Endodermal cell (in vitro differentiated cells): ENCODE results near the gene SFXN1. TPM values are rescaled to one million over a fixed set of nuclear protein-coding genes. Genes with fewer than 3 reads are reported as not detected.
A peak's percentile ranks its signal among the peaks of the same experiment; 100 is the strongest.

ENCODE experiments used
- DNase-seq: peaks from one replicate; pipeline ENCODE4 v3.0.0-alpha.2; 2017
- H3K27ac ChIP-seq: 2 replicates; pipeline ENCODE4 v1.5.1; 2013; ENCODE audit warnings: mild to moderate bottlenecking, low read depth, low read length, moderate library complexity
- H3K27me3 ChIP-seq: 2 replicates; pipeline ENCODE4 v1.6.1; 2013; ENCODE audit warnings: mild to moderate bottlenecking, low read length, moderate library complexity; ENCODE audit not compliant: insufficient read depth, control insufficient read depth, poor library complexity, severe bottlenecking
- H3K36me3 ChIP-seq: 2 replicates; pipeline ENCODE4 v1.7.0; 2013; ENCODE audit warnings: mild to moderate bottlenecking, low read length, moderate library complexity; ENCODE audit not compliant: control insufficient read depth, insufficient read depth
- H3K4me1 ChIP-seq: one replicate; pipeline ENCODE4 v1.7.0; 2013; ENCODE audit warnings: low read length; ENCODE audit not compliant: control insufficient read depth, insufficient read depth
- H3K4me3 ChIP-seq: 2 replicates; pipeline ENCODE4 v1.5.1; 2013; ENCODE audit warnings: mild to moderate bottlenecking, low read length, moderate library complexity
- H3K9ac ChIP-seq: 2 replicates; pipeline ENCODE4 v1.6.1; 2013; ENCODE audit warnings: mild to moderate bottlenecking, low read length, moderate library complexity; ENCODE audit not compliant: poor library complexity, severe bottlenecking; ENCODE audit errors: extremely low read depth
- H3K9me3 ChIP-seq: 2 replicates; pipeline ENCODE4 v1.6.1; 2013; ENCODE audit warnings: mild to moderate bottlenecking, low read length, moderate library complexity; ENCODE audit not compliant: control insufficient read depth
- H3K27ac Mint-ChIP-seq: 2 replicates; pipeline ENCODE4 v1.8.0; 2020; ENCODE audit warnings: mixed read lengths
- H3K27me3 Mint-ChIP-seq: 2 replicates; pipeline ENCODE4 v1.8.0; 2021; ENCODE audit warnings: mild to moderate bottlenecking, mixed read lengths; ENCODE audit not compliant: insufficient read depth
- H3K36me3 Mint-ChIP-seq: 2 replicates; pipeline ENCODE4 v1.8.0; 2020; ENCODE audit warnings: low read depth, mixed read lengths
- H3K4me1 Mint-ChIP-seq: 2 replicates; pipeline ENCODE4 v1.8.0; 2020; ENCODE audit warnings: mixed read lengths
- H3K4me3 Mint-ChIP-seq: 2 replicates; pipeline ENCODE4 v1.8.0; 2020; ENCODE audit warnings: mild to moderate bottlenecking, moderate library complexity, mixed read lengths
- H3K9me3 Mint-ChIP-seq: 2 replicates; pipeline ENCODE4 v1.8.0; 2020; ENCODE audit warnings: mild to moderate bottlenecking, mixed read lengths
- CTCF ChIP-seq: fragments of 200-600 bp; sonication (generic); conservative IDR thresholded peaks from 2 replicates; pipeline ENCODE4 v1.5.0; 2021; ENCODE audit warnings: antibody characterized with exemption, mild to moderate bottlenecking
- WGBS, 2 experiments: methylation state at CpG; one replicate each; pipeline versions ENCODE4 v1.1.5 to v1.1.7; 2013; ENCODE audit warnings: missing lambda C conversion rate in 2 of 2, mixed read lengths in 1 of 2; ENCODE audit not compliant: insufficient coverage in 1 of 2, insufficient read length in 1 of 2; 5-methylcytosine and 5-hydroxymethylcytosine counted together
- total RNA-seq, 2 donors: library from RNA; stranded (reverse); fragmentation: NEBNext Ultra II Directional in 1 of 2; extraction: Animal tissue kit (Norgen Biotek cat#: 25700) in 1 of 2; gene quantifications; 2 replicates in 1 of 2; 3 replicates in 1 of 2; pipeline ENCODE4 v1.2.1, GENCODE V29; 2021

Gene SFXN1
- total RNA-seq, 2 donors from 2014 or later, result 122 to 154 TPM

GRCh38 chr5:175463641-175464040, 14.7 kb upstream of the SFXN1 start:
- Histone ChIP-seq H3K36me3 (no peaks in the 10 kb centered on the region), H3K4me1 (peaks cover 15% of the 10 kb centered on the region), H3K9ac (no peak overlapping the region), H3K27ac (no peak overlapping the region), H3K4me3 (no peak overlapping the region), H3K9me3 (no peaks in the 10 kb centered on the region), H3K27me3 (no peaks in the 10 kb centered on the region)
- WGBS, 2 experiments, result 93 to 96% methylated on average over 2 to 3 of the region's 3 CpGs
- no peak for TF ChIP-seq CTCF
- no peak overlapping the region for H3K27ac Mint-ChIP-seq
- peaks cover 40% of the 10 kb centered on the region for H3K4me1 Mint-ChIP-seq
- H3K4me3 Mint-ChIP-seq, result no peak overlapping the region
- no peak for DNase-seq
- no peaks in the 10 kb centered on the region for H3K9me3 Mint-ChIP-seq
- H3K36me3 Mint-ChIP-seq, result no peaks in the 10 kb centered on the region
- H3K27me3 Mint-ChIP-seq, result peaks cover 3% of the 10 kb centered on the region

- Histone ChIP-seq H3K27me3 (no peaks in the 10 kb centered on the region), H3K9me3 (no peaks in the 10 kb centered on the region), H3K36me3 (no peaks in the 10 kb centered on the region), H3K27ac (no peak overlapping the region), H3K4me1 (peaks cover 15% of the 10 kb centered on the region), H3K4me3 (no peak overlapping the region), H3K9ac (no peak overlapping the region)
- peak; percentile 79 for TF ChIP-seq CTCF
- H3K4me1 Mint-ChIP-seq, result peaks cover 41% of the 10 kb centered on the region
- no peaks in the 10 kb centered on the region for H3K36me3 Mint-ChIP-seq
- H3K27ac Mint-ChIP-seq, result no peak overlapping the region
- no peaks in the 10 kb centered on the region for H3K9me3 Mint-ChIP-seq
- H3K4me3 Mint-ChIP-seq, result no peak overlapping the region
- H3K27me3 Mint-ChIP-seq, result peaks cover 3% of the 10 kb centered on the region
- peak; percentile 92 for DNase-seq
- WGBS, 2 experiments, result 59 to 62% methylated on average over 8 to 11 of the region's 11 CpGs
Measured at GRCh38 chr5:175464074-175464941, 14.1 kb upstream of the SFXN1 start.

GRCh38 chr5:175464942-175465233, 13.5 kb upstream of the SFXN1 start:
- WGBS, 2 experiments, result 8 to 19% methylated on average over 2 to 3 of the region's 3 CpGs
- no peaks in the 10 kb centered on the region for H3K27me3 ChIP-seq
- Mint-ChIP-seq H3K36me3 (no peaks in the 10 kb centered on the region), H3K27ac (no peak overlapping the region), H3K9me3 (no peaks in the 10 kb centered on the region), H3K27me3 (peaks cover 3% of the 10 kb centered on the region), H3K4me1 (peaks cover 43% of the 10 kb centered on the region), H3K4me3 (no peak overlapping the region)
- H3K4me1 ChIP-seq, result peaks cover 15% of the 10 kb centered on the region
- H3K36me3 ChIP-seq, result no peaks in the 10 kb centered on the region
- H3K9me3 ChIP-seq, result no peaks in the 10 kb centered on the region
- no peak overlapping the region for H3K9ac ChIP-seq
- no peak for TF ChIP-seq CTCF
- no peak overlapping the region for H3K27ac ChIP-seq
- H3K4me3 ChIP-seq, result no peak overlapping the region
- DNase-seq, result no peak
